HepG2 (cell line): ENCODE measurements around the gene B3GNT2. TPM values are rescaled to one million over a fixed set of nuclear protein-coding genes. Genes with fewer than 3 reads are reported as not detected.

Experiments used
- AKNA ChIP-seq: sonication (generic); formaldehyde crosslinking; IDR thresholded peaks from 2 replicates; pipeline ENCODE4 v1.4.0; 2020; ENCODE audit warnings: missing genetic modification reagents, borderline replicate concordance
- FOSL1 ChIP-seq: sonication (generic); formaldehyde crosslinking; IDR thresholded peaks from 2 replicates; pipeline ENCODE4 v1.9.0; 2021; ENCODE audit warnings: missing genetic modification reagents, borderline replicate concordance
- KAT7 ChIP-seq: IDR thresholded peaks from 2 replicates; pipeline ENCODE4 v1.6.1; 2018; ENCODE audit warnings: borderline replicate concordance, missing compliant biosample characterization
- MLX ChIP-seq: IDR thresholded peaks from 2 replicates; pipeline ENCODE4 v1.6.1; 2016
- NCOA1 ChIP-seq: sonication (generic); formaldehyde crosslinking; IDR thresholded peaks from 2 replicates; pipeline ENCODE4 v1.9.0; 2021; ENCODE audit warnings: missing genetic modification reagents
- NFE2L2 ChIP-seq: fragments of 150-350 bp; IDR thresholded peaks from 2 replicates; pipeline ENCODE4 v1.6.1; 2014; ENCODE audit warnings: low read length
- PBX2 ChIP-seq: IDR thresholded peaks from 2 replicates; pipeline ENCODE4 v1.6.1; 2016; ENCODE audit warnings: control low read depth
- PPARG ChIP-seq: conservative IDR thresholded peaks from 2 replicates; pipeline ENCODE4 v1.6.1; 2016; ENCODE audit warnings: missing biosample characterization, missing genetic modification reagents
- RBAK ChIP-seq: sonication (generic); formaldehyde crosslinking; IDR thresholded peaks from 2 replicates; pipeline ENCODE4 v1.5.1; 2020; ENCODE audit warnings: mild to moderate bottlenecking, missing genetic modification reagents
- ZBTB7B ChIP-seq: sonication (generic); formaldehyde crosslinking; IDR thresholded peaks from 2 replicates; pipeline ENCODE4 v1.4.0; 2020; ENCODE audit warnings: missing genetic modification reagents
- ZNF33A ChIP-seq: sonication (generic); formaldehyde crosslinking; IDR thresholded peaks from 2 replicates; pipeline ENCODE4 v1.5.1; 2020; ENCODE audit warnings: missing genetic modification reagents, mild to moderate bottlenecking, moderate library complexity, borderline replicate concordance
- ZNF556 ChIP-seq: sonication (generic); formaldehyde crosslinking; IDR thresholded peaks from 2 replicates; pipeline ENCODE4 v1.4.0; 2020; ENCODE audit warnings: mild to moderate bottlenecking, missing genetic modification reagents, borderline replicate concordance
- ZNF589 ChIP-seq: sonication (generic); formaldehyde crosslinking; conservative IDR thresholded peaks from 2 replicates; pipeline ENCODE4 v1.8.0; 2022; ENCODE audit warnings: mild to moderate bottlenecking, moderate library complexity, missing genetic modification reagents
- ZNF703 ChIP-seq: sonication (generic); formaldehyde crosslinking; IDR thresholded peaks from 2 replicates; pipeline ENCODE4 v1.5.1; 2020; ENCODE audit warnings: missing genetic modification reagents, mild to moderate bottlenecking, moderate library complexity, borderline replicate concordance
- polyA plus RNA-seq, 8 experiments: library from polyadenylated mRNA; depleted of rRNA in 3 of 8; stranded (reverse) in 7 of 8; unstranded in 1 of 8; fragments of >200 nt; fragmentation: Illumina TruSeq in 4 of 8; extraction: Trizol in 4 of 8; gene quantifications; 2 replicates each; pipeline versions ENCODE4 v1.2.1 to v1.2.3, GENCODE V29; 2011 to 2016; ENCODE audit warnings: low read depth in 4 of 8, missing spikeins in 1 of 8, mixed read lengths in 1 of 8; ENCODE audit not compliant: insufficient read depth in 1 of 8
- total RNA-seq, 5 experiments: library from RNA; depleted of rRNA; stranded (reverse); fragments of >200 nt; fragmentation: Illumina TruSeq; extraction: Trizol; gene quantifications; 2 replicates each; pipeline ENCODE4 v1.2.3, GENCODE V29; 2016; ENCODE audit warnings: low read depth in 1 of 5
- TF ChIP-seq, protein P1 (sequence below): sonication (generic); formaldehyde crosslinking; IDR thresholded peaks from 2 replicates; pipeline ENCODE4 v1.5.1; 2020; ENCODE audit warnings: missing genetic modification reagents, mild to moderate bottlenecking, borderline replicate concordance
- TF ChIP-seq, protein P2 (sequence below): sonication (generic); formaldehyde crosslinking; IDR thresholded peaks from 2 replicates; pipeline ENCODE4 v1.4.0; 2020; ENCODE audit warnings: mild to moderate bottlenecking, missing genetic modification reagents, borderline replicate concordance

The B3GNT2 gene
- total and polyA plus RNA-seq, 2 of the 13 experiments (the other 11 are each of a cell fraction or from before 2014, with no cell fraction given) = 26.3 to 28.5 TPM

- TF ChIP-seq PBX2 (CRISPR knock-in tag) (no peak), ZNF33A (CRISPR knock-in tag) (0 out of 2 replicates have a peak, but pooled peaks have one; percentile 74), ZNF556 (CRISPR knock-in tag) (no peak), ZNF703 (CRISPR knock-in tag) (no peak), ZBTB7B (no peak; the same call in none of the 2 replicates), NCOA1 (CRISPR knock-in tag) (peak; percentile 89), NFE2L2 (no peak), AKNA (CRISPR knock-in tag) (no peak), MLX (CRISPR knock-in tag) (peak; percentile 100), PPARG (peak; percentile 39; the same call in 1 of the 2 replicates), RBAK (peak; percentile 62; the same call in 1 of the 2 replicates), FOSL1 (CRISPR knock-in tag) (no peak), KAT7 (no peak), ZNF589 (CRISPR knock-in tag) (no peak)
- TF ChIP-seq, protein P1, sequence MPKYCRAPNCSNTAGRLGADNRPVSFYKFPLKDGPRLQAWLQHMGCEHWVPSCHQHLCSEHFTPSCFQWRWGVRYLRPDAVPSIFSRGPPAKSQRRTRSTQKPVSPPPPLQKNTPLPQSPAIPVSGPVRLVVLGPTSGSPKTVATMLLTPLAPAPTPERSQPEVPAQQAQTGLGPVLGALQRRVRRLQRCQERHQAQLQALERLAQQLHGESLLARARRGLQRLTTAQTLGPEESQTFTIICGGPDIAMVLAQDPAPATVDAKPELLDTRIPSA (CRISPR knock-in tag) = no peak
- TF ChIP-seq, protein P2, sequence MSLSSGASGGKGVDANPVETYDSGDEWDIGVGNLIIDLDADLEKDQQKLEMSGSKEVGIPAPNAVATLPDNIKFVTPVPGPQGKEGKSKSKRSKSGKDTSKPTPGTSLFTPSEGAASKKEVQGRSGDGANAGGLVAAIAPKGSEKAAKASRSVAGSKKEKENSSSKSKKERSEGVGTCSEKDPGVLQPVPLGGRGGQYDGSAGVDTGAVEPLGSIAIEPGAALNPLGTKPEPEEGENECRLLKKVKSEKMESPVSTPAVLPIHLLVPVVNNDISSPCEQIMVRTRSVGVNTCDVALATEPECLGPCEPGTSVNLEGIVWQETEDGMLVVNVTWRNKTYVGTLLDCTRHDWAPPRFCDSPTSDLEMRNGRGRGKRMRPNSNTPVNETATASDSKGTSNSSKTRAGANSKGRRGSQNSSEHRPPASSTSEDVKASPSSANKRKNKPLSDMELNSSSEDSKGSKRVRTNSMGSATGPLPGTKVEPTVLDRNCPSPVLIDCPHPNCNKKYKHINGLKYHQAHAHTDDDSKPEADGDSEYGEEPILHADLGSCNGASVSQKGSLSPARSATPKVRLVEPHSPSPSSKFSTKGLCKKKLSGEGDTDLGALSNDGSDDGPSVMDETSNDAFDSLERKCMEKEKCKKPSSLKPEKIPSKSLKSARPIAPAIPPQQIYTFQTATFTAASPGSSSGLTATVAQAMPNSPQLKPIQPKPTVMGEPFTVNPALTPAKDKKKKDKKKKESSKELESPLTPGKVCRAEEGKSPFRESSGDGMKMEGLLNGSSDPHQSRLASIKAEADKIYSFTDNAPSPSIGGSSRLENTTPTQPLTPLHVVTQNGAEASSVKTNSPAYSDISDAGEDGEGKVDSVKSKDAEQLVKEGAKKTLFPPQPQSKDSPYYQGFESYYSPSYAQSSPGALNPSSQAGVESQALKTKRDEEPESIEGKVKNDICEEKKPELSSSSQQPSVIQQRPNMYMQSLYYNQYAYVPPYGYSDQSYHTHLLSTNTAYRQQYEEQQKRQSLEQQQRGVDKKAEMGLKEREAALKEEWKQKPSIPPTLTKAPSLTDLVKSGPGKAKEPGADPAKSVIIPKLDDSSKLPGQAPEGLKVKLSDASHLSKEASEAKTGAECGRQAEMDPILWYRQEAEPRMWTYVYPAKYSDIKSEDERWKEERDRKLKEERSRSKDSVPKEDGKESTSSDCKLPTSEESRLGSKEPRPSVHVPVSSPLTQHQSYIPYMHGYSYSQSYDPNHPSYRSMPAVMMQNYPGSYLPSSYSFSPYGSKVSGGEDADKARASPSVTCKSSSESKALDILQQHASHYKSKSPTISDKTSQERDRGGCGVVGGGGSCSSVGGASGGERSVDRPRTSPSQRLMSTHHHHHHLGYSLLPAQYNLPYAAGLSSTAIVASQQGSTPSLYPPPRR (CRISPR knock-in tag) = peak; percentile 78
Measured at GRCh38 chr2:62194558-62195420, 1.1 kb upstream of the B3GNT2 start (continued).
